22Rv1 (cell line): ENCODE measurements around the gene MARCHF4.

Experiments
- ZFX ChIP-seq: fragments of 450-650 bp; IDR thresholded peaks from 2 replicates; pipeline ENCODE4 v1.6.1; 2017; ENCODE audit warnings: antibody characterized with exemption, borderline replicate concordance
- TF ChIP-seq, protein P1 (sequence below): fragments of 450-650 bp; IDR thresholded peaks from 2 replicates; pipeline ENCODE4 v1.5.1; 2017; ENCODE audit warnings: mild to moderate bottlenecking

GRCh38 chr2:216392945-216393840 is 20.9 kb upstream of the MARCHF4 start:
- TF ChIP-seq, protein P1, sequence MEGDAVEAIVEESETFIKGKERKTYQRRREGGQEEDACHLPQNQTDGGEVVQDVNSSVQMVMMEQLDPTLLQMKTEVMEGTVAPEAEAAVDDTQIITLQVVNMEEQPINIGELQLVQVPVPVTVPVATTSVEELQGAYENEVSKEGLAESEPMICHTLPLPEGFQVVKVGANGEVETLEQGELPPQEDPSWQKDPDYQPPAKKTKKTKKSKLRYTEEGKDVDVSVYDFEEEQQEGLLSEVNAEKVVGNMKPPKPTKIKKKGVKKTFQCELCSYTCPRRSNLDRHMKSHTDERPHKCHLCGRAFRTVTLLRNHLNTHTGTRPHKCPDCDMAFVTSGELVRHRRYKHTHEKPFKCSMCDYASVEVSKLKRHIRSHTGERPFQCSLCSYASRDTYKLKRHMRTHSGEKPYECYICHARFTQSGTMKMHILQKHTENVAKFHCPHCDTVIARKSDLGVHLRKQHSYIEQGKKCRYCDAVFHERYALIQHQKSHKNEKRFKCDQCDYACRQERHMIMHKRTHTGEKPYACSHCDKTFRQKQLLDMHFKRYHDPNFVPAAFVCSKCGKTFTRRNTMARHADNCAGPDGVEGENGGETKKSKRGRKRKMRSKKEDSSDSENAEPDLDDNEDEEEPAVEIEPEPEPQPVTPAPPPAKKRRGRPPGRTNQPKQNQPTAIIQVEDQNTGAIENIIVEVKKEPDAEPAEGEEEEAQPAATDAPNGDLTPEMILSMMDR = no peak
- no peak for TF ChIP-seq ZFX
